WTC11 (cell line): ENCODE measurements around the gene CACNA2D4. TPM values are rescaled to one million over a fixed set of nuclear protein-coding genes. Genes with fewer than 3 reads are reported as not detected.

Source experiments
- ATAC-seq: fragments of 200-7000 bp; cut with Tn5 transposase; 2 replicates; pipeline ENCODE4 v1.10.0; 2021; ENCODE audit warnings: mild to moderate bottlenecking, moderate library complexity
- CTCF ChIA-PET: fragments of 300-600 bp; sonication (Branson Sonifier 250); formaldehyde crosslinking; loops from one replicate; lab custom pipeline; 2021; ENCODE audit warnings: antibody characterized with exemption; lab: Charles Lee
- POLR2A ChIA-PET: fragments of 350-600 bp; sonication (Branson Sonifier 250); formaldehyde crosslinking; loops from one replicate; lab custom pipeline; 2021; ENCODE audit warnings: antibody characterized with exemption; lab: Charles Lee
- DNase-seq: peaks from one replicate; pipeline ENCODE4 v3.0.0; 2021; ENCODE audit warnings: low spot score
- H3K27ac Mint-ChIP-seq: 2 replicates; pipeline ENCODE4 v1.8.0; 2021; ENCODE audit warnings: mixed read lengths
- H3K27me3 Mint-ChIP-seq: 2 replicates; pipeline ENCODE4 v1.8.0; 2021; ENCODE audit warnings: low read depth, mild to moderate bottlenecking, moderate library complexity, mixed read lengths
- H3K36me3 Mint-ChIP-seq: 2 replicates; pipeline ENCODE4 v1.8.0; 2021; ENCODE audit warnings: mixed read lengths
- H3K4me1 Mint-ChIP-seq: 2 replicates; pipeline ENCODE4 v1.8.0; 2022; ENCODE audit warnings: mixed read lengths
- H3K4me3 Mint-ChIP-seq: 2 replicates; pipeline ENCODE4 v1.8.0; 2021; ENCODE audit warnings: mild to moderate bottlenecking, moderate library complexity, mixed read lengths
- H3K9me3 Mint-ChIP-seq: 2 replicates; pipeline ENCODE4 v1.8.0; 2021; ENCODE audit warnings: mixed read lengths
- CBFB ChIP-seq: sonication (generic); formaldehyde crosslinking; IDR thresholded peaks from 2 replicates; pipeline ENCODE4 v1.8.1; 2022; ENCODE audit warnings: mild to moderate bottlenecking, low read depth, missing genetic modification reagents
- CREB1 ChIP-seq: sonication (generic); formaldehyde crosslinking; IDR thresholded peaks from 2 replicates; pipeline ENCODE4 v1.8.0; 2023; ENCODE audit warnings: mild to moderate bottlenecking, missing genetic modification reagents
- EMX1 ChIP-seq: fragments of 250-450 bp; sonication (Bioruptor Pico); IDR thresholded peaks from 2 replicates; pipeline ENCODE4 v1.8.0; 2021; ENCODE audit warnings: mild to moderate bottlenecking
- ERG ChIP-seq: fragments of 250-450 bp; sonication (Bioruptor Pico); IDR thresholded peaks from 2 replicates; pipeline ENCODE4 v1.8.0; 2021; ENCODE audit warnings: mild to moderate bottlenecking
- TEAD4 ChIP-seq: sonication (generic); formaldehyde crosslinking; IDR thresholded peaks from 2 replicates; pipeline ENCODE4 v1.8.0; 2022; ENCODE audit warnings: mild to moderate bottlenecking, missing genetic modification reagents
- TP53 ChIP-seq: sonication (generic); formaldehyde crosslinking; IDR thresholded peaks from 2 replicates; pipeline ENCODE4 v1.8.1; 2023; ENCODE audit warnings: mild to moderate bottlenecking, missing genetic modification reagents
- ZBTB21 ChIP-seq: sonication (generic); formaldehyde crosslinking; IDR thresholded peaks from 2 replicates; pipeline ENCODE4 v1.8.1; 2023; ENCODE audit warnings: mild to moderate bottlenecking, missing genetic modification reagents, borderline replicate concordance
- ZNF121 ChIP-seq: sonication (generic); formaldehyde crosslinking; IDR thresholded peaks from 2 replicates; pipeline ENCODE4 v1.8.0; 2023; ENCODE audit warnings: missing genetic modification reagents
- ZNF512 ChIP-seq: sonication (generic); formaldehyde crosslinking; IDR thresholded peaks from 2 replicates; pipeline ENCODE4 v1.8.1; 2022; ENCODE audit warnings: missing genetic modification reagents, borderline replicate concordance
- ZNF671 ChIP-seq: fragments of 250-450 bp; sonication (Bioruptor Pico); IDR thresholded peaks from 2 replicates; pipeline ENCODE4 v1.8.0; 2021; ENCODE audit warnings: mild to moderate bottlenecking
- total RNA-seq: library from RNA; stranded (reverse); gene quantifications from 3 replicates; pipeline ENCODE4 v1.2.3, GENCODE V29; 2021

CACNA2D4 gene
- total RNA-seq, 1 experiment from 2014 or later, result 0.04 TPM

- TF ChIP-seq ZNF671 (CRISPR knock-in tag) (no peak), ERG (CRISPR knock-in tag) (no peak)
These were observed 3.1 kb downstream of the CACNA2D4 start (continued) for GRCh38 chr12:1915082-1915968.

GRCh38 chr12:1914114-1914911, 4.1 kb downstream of the CACNA2D4 start:
- no peak for DNase-seq
- ChIA-PET POLR2A (no interaction called here), CTCF (interaction anchor here (0.7 to 2.0 kb wide), 2 partner anchors 8 to 25 kb away, joined by 3 to 15 read pairs; no protein-coding TSS in a partner anchor)
- Mint-ChIP-seq H3K4me3 (no peak overlapping the region), H3K9me3 (peaks cover 9% of the 10 kb centered on the region), H3K4me1 (peaks cover 19% of the 10 kb centered on the region), H3K27me3 (no peaks in the 10 kb centered on the region), H3K36me3 (no peaks in the 10 kb centered on the region), H3K27ac (no peak overlapping the region)
- no peak for TF ChIP-seq CREB1 (CRISPR knock-in tag)
- ATAC-seq, result no peak

GRCh38 chr12:1913377-1914113, 4.9 kb downstream of the CACNA2D4 start:
- no peak overlapping the region for H3K27ac Mint-ChIP-seq
- peak; percentile 29; the same call in 1 of the 2 replicates for ATAC-seq
- POLR2A ChIA-PET, result no interaction called here

GRCh38 chr12:1912580-1913376, 5.7 kb downstream of the CACNA2D4 start:
- DNase-seq, result no peak
- H3K4me1 Mint-ChIP-seq, result peaks cover 11% of the 10 kb centered on the region
- no peak for ATAC-seq
- H3K4me3 Mint-ChIP-seq, result no peak overlapping the region
- CTCF ChIA-PET, result interaction anchor here (0.6 to 2.0 kb wide), 3 partner anchors 27 to 260 kb away, joined by 3 to 15 read pairs (median 4); no protein-coding TSS in a partner anchor
- H3K9me3 Mint-ChIP-seq, result peaks cover 9% of the 10 kb centered on the region
- H3K27me3 Mint-ChIP-seq, result peaks cover 3% of the 10 kb centered on the region; the same call in 1 of the 2 replicates
- no peak overlapping the region for H3K27ac Mint-ChIP-seq
- no peaks in the 10 kb centered on the region for H3K36me3 Mint-ChIP-seq
- POLR2A ChIA-PET, result no interaction called here
- TF ChIP-seq TEAD4 (CRISPR knock-in tag) (no peak), EMX1 (CRISPR knock-in tag) (no peak)

More at GRCh38 chr12:1913377-1914113, 4.9 kb downstream of the CACNA2D4 start:
- CTCF ChIA-PET, result interaction anchor here (0.7 to 2.0 kb wide), 3 partner anchors 9 to 83 kb away, joined by 3 to 15 read pairs (median 3); no protein-coding TSS in a partner anchor
- H3K36me3 Mint-ChIP-seq, result no peaks in the 10 kb centered on the region
- H3K9me3 Mint-ChIP-seq, result peaks cover 9% of the 10 kb centered on the region
- TF ChIP-seq ZBTB21 (CRISPR knock-in tag) (no peak), ZNF121 (0 out of 2 replicates have a peak, but pooled peaks have one; percentile 10)
- DNase-seq, result no peak
- no peak overlapping the region for H3K4me3 Mint-ChIP-seq
- H3K27me3 Mint-ChIP-seq, result peaks cover 2% of the 10 kb centered on the region; the same call in 1 of the 2 replicates
- H3K4me1 Mint-ChIP-seq, result peaks cover 16% of the 10 kb centered on the region

DNA sequence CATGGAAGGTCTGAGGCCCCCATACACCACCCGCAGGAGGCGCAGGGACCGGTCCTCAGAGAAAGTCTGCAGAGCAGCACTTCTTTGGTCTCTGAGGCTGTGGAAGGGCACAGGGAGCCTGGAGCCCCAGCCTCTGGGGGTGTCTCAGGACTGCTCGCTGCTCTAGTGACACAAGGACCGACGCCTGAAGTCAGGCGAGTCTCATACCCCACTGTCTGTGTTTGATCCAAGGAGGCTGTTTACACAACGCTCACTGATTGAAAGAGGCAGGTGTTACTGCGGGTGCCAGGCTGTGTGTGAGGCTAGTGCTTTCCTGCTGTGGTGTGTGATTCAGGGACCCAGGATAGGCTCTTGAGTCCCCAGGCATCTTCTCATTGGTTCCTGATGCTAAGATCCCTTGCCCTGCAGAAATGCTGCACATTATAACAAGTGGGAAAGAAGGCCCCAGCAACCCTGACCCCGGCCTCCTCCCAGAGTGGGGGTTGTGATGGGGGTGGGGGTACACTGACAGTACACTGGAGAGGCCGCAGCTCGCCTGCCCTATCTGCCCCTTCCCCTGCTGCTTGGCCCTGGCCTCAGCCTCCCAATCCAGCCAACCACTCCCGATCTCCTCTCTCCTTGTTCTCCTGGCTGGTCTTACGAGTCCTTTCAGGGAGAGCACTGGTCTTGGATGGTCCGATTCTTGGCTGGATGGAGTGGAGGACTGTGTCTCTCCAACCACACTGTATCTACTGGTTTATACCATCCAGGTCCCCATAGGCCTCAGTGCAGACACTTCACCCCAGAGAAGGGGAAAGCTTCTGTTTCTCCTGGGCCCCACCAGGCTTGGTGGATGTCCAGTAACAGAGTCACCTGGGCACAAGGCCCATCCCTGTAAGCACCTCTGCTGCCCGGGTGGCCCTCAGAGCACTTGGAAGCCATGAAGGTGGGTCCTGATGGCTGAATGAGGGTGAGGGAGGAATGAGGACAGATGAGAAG, 6.6 kb downstream of the CACNA2D4 start:
- Mint-ChIP-seq H3K4me1 (peaks cover 7% of the 10 kb centered on the region; the same call in 1 of the 2 replicates), H3K9me3 (peaks cover 14% of the 10 kb centered on the region), H3K36me3 (no peaks in the 10 kb centered on the region), H3K4me3 (no peak overlapping the region), H3K27ac (no peak overlapping the region), H3K27me3 (peaks cover 5% of the 10 kb centered on the region; the same call in 1 of the 2 replicates)
- no peak for TF ChIP-seq CBFB (CRISPR knock-in tag)
- no peak for TF ChIP-seq TP53 (CRISPR knock-in tag)
- no peak for TF ChIP-seq ZNF512 (CRISPR knock-in tag)
- DNase-seq (no peak), ATAC-seq (no peak)
- ChIA-PET POLR2A (no interaction called here), CTCF (no interaction called here)
